ENCODE results near the gene KIF21B.

Gene KIF21B

DNA sequence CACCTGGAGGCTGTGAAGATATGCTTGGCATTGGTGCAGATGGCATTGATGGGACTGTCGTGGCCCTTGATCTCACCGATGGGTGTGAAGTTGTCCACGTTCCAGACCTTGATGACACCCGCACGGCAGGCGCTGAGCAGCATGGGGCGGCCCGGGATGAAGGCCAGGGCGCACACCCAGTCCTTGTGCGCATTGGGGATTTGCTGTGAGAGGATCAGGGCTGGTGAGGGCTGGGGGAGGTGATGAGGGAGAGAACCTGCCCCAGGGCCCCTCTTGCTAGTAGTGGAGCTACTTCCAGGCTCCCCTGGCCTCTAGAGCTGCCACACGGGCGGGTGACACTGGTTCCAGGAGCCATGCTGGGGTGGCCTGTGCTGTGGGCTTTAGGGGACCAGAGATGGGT, 48.8 kb downstream of the KIF21B start:
- no peak overlapping the region for H3K27ac ChIP-seq (ENCODE audit: low read length)
- no peaks in the 10 kb centered on the region for H3K9me3 ChIP-seq (ENCODE audit: control insufficient read depth in 1 of 2, low read length in 2 of 2)
- H3K4me1 ChIP-seq (ENCODE audit: control insufficient read depth in 1 of 2, insufficient read depth in 2 of 2, low read length in 2 of 2) = peaks cover 0 to 3% of the 10 kb centered on the region in 2 donors
- H3K27me3 ChIP-seq (ENCODE audit: low read depth, low read length) = no peaks in the 10 kb centered on the region
- no peaks in the 10 kb centered on the region for H3K36me3 ChIP-seq (ENCODE audit: control insufficient read depth in 1 of 2, insufficient read depth in 2 of 2, low read length in 2 of 2)
- no peak overlapping the region for H3K4me3 ChIP-seq (ENCODE audit: low read depth in 1 of 2, low read length in 2 of 2)

DNA sequence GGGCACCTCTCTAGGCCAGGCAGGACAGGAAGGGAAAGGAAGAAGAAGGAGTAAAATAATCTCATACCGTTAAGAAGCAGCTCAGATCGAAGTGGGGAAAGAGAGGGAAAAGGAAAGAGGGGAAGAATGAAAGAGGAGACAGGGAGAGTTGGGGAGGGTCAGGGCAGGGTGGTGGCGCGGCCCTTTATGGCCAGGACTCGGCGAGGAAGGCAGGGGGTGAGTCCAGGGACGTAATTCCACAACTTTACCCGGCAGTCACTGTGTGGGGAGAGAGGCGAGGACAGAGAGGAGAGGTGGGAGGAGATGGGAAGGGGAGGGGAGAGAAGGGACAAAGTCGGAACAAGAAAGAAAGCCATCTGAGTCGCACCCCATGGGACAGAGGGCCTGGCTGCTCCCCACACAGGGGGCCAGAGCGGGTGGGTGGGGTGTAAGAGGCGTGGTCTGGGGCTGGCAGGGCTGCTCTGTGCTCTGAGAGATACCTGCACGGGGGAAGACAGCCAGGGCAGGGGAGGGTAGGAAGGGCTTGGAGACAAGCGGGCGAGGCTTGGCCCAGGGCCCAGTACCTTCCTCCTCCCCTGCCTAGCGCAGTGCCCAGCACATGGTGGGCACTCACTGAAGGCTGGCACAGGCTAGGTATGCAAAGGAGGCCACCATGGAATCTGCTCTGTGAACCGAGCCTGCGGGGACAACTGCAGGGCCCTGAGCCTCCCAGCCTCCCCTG, 49.4 kb downstream of the KIF21B start:
- Histone ChIP-seq H3K27ac (ENCODE audit: low read length) (no peak overlapping the region), H3K4me1 (ENCODE audit: control insufficient read depth in 1 of 2, insufficient read depth in 2 of 2, low read length in 2 of 2) (peaks cover 0 to 3% of the 10 kb centered on the region in 2 donors), H3K9me3 (ENCODE audit: control insufficient read depth in 1 of 2, low read length in 2 of 2) (no peaks in the 10 kb centered on the region), H3K27me3 (ENCODE audit: low read depth, low read length) (no peaks in the 10 kb centered on the region), H3K36me3 (ENCODE audit: control insufficient read depth in 1 of 2, insufficient read depth in 2 of 2, low read length in 2 of 2) (no peaks in the 10 kb centered on the region), H3K4me3 (ENCODE audit: low read depth in 1 of 2, low read length in 2 of 2) (no peak overlapping the region)

DNA sequence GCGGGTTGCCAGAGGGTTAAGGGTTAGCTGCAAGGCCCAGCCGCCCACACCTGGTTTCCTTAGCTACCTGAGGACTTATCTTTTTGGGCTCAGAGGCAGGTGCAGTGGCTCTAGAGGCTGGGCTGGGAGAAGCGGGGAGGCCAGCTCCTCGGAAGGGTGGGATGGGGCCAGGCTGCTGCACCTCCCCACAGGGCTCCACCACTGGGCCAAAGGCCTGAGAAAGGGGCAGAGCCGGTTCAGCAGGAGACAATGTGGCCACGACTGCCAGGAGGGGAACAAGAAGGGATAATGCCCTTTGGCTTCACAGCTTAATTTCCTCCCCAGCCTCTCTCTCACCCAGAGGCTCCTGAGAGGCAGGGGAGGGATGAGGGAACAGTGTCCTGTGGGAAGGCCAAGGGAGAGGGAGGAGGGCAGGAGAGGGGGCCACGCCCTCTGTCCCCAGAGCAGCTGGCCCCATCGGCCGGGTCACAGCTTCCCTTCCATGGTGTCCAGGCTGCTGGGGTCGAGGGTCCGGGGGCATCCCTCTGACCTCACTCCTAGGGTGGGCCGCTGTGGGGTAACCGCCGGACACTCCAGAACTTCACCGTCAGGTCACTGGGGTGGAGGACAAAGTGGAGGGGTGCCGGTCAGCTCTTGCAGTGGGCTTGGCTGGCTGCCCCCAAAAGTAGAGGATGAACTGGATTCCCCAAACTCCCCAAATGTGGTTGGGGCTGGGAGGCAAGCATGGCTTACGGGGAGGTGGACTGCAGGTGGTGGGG, 50.4 kb downstream of the KIF21B start:
- Histone ChIP-seq H3K27me3 (ENCODE audit: low read depth, low read length) (no peaks in the 10 kb centered on the region), H3K4me3 (ENCODE audit: low read depth in 1 of 2, low read length in 2 of 2) (no peak overlapping the region), H3K4me1 (ENCODE audit: control insufficient read depth in 1 of 2, insufficient read depth in 2 of 2, low read length in 2 of 2) (peaks cover 0 to 3% of the 10 kb centered on the region in 2 donors), H3K36me3 (ENCODE audit: control insufficient read depth in 1 of 2, insufficient read depth in 2 of 2, low read length in 2 of 2) (no peaks in the 10 kb centered on the region), H3K9me3 (ENCODE audit: control insufficient read depth in 1 of 2, low read length in 2 of 2) (no peaks in the 10 kb centered on the region), H3K27ac (ENCODE audit: low read length) (no peak overlapping the region)

DNA sequence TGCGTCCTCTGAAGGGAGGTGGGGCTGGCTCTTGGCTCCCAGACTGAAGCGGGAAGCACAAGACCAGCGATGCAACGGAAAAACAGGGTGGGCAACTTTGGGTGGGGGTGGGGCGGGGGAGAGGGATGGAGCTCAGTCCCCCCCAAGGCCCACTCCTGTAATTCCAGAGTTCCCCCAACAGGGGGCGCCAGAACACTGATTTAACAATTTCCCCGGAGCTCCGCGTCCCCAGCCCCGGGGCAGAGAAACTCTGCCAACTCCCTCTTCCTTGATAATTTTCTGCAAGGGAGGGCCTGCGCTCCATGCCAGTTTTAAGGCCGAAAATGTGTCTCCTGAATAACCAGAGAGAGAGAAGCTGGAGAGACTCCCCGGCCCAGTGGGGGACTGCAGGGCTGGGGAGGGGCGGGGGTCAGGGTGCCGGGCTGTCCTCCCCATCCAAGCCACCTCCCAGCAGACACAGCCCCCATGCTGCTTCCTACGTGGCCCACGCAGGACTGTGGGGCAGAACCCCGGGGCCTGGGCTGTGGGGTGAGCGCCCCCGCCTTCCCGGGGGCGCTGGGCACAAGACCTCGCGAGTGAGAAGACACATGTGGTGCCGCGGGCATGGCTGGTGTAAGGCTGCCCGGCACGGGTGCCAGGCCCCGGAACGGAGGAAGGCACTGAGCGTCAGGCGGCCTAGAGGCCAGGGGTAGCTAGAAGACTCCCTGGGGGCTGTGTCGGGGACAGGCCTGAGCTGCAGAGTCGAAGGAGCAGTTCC, 51.4 kb downstream of the KIF21B start:
- no peak overlapping the region for H3K4me3 ChIP-seq (ENCODE audit: low read depth in 1 of 2, low read length in 2 of 2)
- H3K27ac ChIP-seq (ENCODE audit: low read length) = no peak overlapping the region
- H3K4me1 ChIP-seq (ENCODE audit: control insufficient read depth in 1 of 2, insufficient read depth in 2 of 2, low read length in 2 of 2) = peaks cover 0 to 3% of the 10 kb centered on the region in 2 donors
- H3K36me3 ChIP-seq (ENCODE audit: control insufficient read depth in 1 of 2, insufficient read depth in 2 of 2, low read length in 2 of 2) = no peaks in the 10 kb centered on the region
- no peaks in the 10 kb centered on the region for H3K27me3 ChIP-seq (ENCODE audit: low read depth, low read length)
- no peaks in the 10 kb centered on the region for H3K9me3 ChIP-seq (ENCODE audit: control insufficient read depth in 1 of 2, low read length in 2 of 2)

DNA sequence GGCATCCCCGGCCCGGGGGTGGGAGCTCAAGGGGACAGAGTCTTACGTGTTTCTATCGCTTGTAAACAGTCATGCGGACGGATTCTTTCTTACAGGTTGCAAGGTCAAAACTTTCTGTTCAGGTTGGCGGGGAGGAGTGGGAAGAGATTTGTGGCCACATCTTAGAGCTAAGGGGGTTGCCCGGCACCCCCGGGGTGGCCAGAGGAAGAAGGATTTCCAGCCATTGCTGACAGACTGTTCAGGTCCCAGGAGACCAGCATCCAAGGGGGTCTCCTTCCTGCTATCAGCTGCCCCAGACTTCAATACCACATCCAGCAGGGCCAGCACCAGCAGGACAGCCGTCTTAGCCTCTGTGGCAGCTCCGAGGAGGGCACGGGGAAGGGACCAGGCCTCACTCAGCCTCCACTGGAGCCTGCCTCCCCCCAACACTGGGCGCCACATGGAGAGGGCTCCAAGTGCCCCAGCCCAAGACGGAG, 52.0 kb downstream of the KIF21B start:
- Histone ChIP-seq H3K4me1 (ENCODE audit: control insufficient read depth in 1 of 2, insufficient read depth in 2 of 2, low read length in 2 of 2) (peaks cover 0 to 3% of the 10 kb centered on the region in 2 donors), H3K27ac (ENCODE audit: low read length) (no peak overlapping the region), H3K36me3 (ENCODE audit: control insufficient read depth in 1 of 2, insufficient read depth in 2 of 2, low read length in 2 of 2) (no peaks in the 10 kb centered on the region), H3K9me3 (ENCODE audit: control insufficient read depth in 1 of 2, low read length in 2 of 2) (no peaks in the 10 kb centered on the region), H3K4me3 (ENCODE audit: low read depth in 1 of 2, low read length in 2 of 2) (no peak overlapping the region), H3K27me3 (ENCODE audit: low read depth, low read length) (no peaks in the 10 kb centered on the region)

DNA sequence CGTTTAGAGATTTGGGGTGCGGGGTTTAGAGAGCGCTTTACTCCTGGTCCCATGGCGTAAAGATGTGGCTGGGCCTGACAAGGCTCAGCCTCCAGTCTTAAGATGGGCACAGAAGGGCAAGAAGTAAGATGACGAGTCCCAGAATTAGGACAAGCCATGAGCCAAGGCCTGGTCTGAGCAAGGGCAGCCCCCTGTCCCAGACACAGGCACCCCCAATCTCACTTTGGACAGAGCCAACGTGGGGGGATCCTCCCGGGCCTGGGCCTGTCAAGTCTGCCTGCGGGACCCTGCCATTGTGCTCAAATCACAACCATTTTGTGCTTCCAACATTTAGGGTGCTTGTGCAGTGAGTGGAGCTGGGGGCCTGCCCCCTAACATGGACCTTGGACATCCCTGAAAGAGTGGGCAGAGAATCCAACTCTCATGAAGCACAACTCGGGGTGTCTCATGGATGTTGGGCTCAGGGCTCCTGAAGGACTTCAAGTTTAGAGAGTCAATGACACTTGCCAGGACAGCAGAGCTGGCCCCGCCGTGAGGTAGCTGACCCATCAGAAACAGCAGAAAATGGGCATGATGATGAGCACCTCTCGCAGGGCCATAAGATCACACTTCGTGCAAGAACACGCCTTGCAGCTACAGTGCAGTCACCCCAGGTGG, 52.6 kb downstream of the KIF21B start:
- H3K4me1 ChIP-seq (ENCODE audit: control insufficient read depth in 1 of 2, insufficient read depth in 2 of 2, low read length in 2 of 2) = peaks cover 0 to 3% of the 10 kb centered on the region in 2 donors
- H3K4me3 ChIP-seq (ENCODE audit: low read depth in 1 of 2, low read length in 2 of 2) = no peak overlapping the region
- no peaks in the 10 kb centered on the region for H3K9me3 ChIP-seq (ENCODE audit: control insufficient read depth in 1 of 2, low read length in 2 of 2)
- no peaks in the 10 kb centered on the region for H3K27me3 ChIP-seq (ENCODE audit: low read depth, low read length)
- H3K36me3 ChIP-seq (ENCODE audit: control insufficient read depth in 1 of 2, insufficient read depth in 2 of 2, low read length in 2 of 2) = no peaks in the 10 kb centered on the region
- H3K27ac ChIP-seq (ENCODE audit: low read length) = no peak overlapping the region

DNA sequence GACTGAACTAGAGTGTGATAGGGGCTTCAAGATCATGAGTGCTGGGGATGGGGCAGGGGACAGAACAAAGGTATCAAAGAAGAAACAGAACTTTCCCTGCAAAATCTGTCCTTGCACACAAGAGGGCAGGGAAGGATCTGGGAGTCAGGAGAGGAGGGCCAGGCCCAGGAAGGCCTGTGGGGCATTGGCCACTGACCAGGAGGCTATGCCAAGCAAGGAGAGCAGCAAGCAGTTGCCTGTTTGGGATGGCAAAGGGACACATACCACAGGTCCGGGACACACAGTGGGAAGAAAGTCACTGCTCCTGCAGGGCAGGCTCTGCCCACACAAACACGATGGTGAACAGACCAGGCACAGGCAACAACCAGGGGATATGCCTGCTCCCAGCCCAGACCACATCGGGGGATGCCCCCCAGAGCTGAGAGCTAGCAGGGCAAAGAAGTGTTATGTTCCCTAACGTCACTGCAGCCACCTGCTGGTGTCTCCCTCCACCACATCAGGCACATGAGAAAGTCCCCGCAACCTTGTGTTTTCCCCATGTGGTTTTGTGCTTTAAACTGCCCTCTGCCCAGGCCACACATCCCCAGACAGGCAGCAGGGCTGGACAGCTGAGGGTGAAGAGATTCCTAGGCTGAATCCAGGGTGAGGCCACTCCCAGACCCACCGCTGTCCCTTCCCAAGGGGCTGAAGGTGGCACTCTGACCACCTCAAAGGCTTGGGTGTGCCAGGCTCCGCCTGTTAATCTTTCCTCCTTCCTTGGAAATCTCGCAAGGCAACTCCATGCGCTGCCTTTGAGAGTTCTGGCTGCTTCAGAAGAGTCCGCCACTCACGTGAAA, 53.6 kb downstream of the KIF21B start:
- Histone ChIP-seq H3K4me3 (ENCODE audit: low read depth in 1 of 2, low read length in 2 of 2) (no peak overlapping the region), H3K4me1 (ENCODE audit: control insufficient read depth in 1 of 2, insufficient read depth in 2 of 2, low read length in 2 of 2) (peaks cover 0 to 3% of the 10 kb centered on the region in 2 donors), H3K9me3 (ENCODE audit: control insufficient read depth in 1 of 2, low read length in 2 of 2) (no peaks in the 10 kb centered on the region), H3K27ac (ENCODE audit: low read length) (no peak overlapping the region), H3K36me3 (ENCODE audit: control insufficient read depth in 1 of 2, insufficient read depth in 2 of 2, low read length in 2 of 2) (no peaks in the 10 kb centered on the region), H3K27me3 (ENCODE audit: low read depth, low read length) (no peaks in the 10 kb centered on the region)

DNA sequence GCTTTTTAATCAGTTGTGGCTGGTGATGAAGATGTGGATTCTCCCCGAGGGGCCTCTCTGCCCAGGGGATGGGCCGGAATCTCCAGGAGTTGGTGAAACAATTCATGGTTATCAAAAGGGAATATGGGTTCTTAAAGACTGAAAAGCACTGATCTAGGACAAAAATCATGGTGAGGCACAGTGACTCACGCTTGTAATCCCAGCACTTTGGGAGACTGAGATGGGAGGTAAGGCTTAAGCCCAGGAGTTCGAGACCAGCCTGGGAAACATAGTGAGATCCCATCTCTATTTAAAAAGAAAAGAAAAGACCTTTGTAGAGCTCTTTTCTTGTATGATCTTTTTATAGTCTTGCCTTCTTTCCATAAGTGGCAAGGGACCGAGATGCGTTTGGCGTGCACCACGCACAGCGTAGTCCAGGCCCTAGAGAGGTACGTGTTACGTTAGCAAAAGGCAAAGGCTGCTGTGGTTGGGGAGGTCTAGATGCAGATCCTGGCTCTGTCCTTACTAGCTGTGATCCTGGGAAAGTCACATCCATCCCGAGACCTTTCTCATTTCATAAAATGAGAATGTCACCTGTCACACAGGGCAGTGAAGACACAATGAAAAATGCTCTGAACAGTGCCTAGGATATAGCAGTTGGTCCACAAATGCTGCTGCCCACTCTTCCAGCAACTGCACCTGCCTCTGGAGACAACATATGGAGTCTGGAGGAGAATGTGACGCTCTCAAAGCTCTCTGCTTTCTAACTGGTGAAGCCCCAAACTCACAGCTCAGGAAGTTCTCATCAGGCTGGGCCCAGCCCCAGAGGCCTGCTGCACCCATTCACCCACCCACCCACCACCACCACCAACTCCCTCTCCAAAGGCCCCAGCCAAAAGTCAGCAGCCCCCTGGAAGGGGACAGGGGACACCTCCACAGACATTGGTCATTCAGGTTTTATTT, 54.8 kb downstream of the KIF21B start:
- Histone ChIP-seq H3K27me3 (ENCODE audit: low read depth, low read length) (no peaks in the 10 kb centered on the region), H3K4me1 (ENCODE audit: control insufficient read depth in 1 of 2, insufficient read depth in 2 of 2, low read length in 2 of 2) (peaks cover 0 to 3% of the 10 kb centered on the region in 2 donors), H3K27ac (ENCODE audit: low read length) (no peak overlapping the region), H3K9me3 (ENCODE audit: control insufficient read depth in 1 of 2, low read length in 2 of 2) (no peaks in the 10 kb centered on the region), H3K4me3 (ENCODE audit: low read depth in 1 of 2, low read length in 2 of 2) (no peak overlapping the region), H3K36me3 (ENCODE audit: control insufficient read depth in 1 of 2, insufficient read depth in 2 of 2, low read length in 2 of 2) (no peaks in the 10 kb centered on the region)

DNA sequence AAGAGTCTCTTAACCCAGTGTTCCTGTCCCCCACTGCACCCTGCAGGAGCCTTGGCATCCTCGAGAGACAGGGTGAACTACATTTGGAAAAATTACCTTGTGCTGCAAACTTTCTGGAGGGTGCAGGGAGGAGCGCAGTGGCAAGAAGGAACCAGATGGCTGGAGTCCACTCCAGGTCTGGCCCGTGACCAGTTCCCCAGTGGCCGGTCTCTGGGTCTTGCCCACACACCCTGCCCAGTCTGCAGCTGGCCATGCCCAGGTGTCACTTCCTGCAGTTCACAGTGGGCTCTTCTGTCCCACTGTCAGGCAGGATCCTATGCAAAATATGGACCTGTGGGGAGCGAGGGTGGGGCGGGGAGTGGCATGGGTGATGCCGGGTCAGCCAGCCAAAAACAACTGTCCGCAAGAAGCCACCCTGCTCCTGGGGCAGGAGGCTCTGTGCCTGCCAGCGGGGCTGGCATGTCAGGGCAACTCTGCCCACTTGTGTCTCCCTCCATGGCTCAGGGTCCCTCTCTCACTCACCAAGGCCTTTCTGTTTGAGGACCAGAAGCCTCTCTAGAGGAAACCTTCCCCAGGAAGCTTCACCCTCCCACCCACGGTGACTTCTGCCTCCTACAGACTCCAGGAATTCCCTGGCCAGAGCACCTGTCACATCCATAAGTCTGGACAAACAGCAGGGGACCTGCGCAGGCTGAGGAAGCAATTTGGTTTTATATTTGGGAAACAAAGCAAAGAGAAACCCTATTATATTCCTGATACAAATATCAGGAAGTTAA, 55.6 kb downstream of the KIF21B start:
- no peaks in the 10 kb centered on the region for H3K36me3 ChIP-seq (ENCODE audit: control insufficient read depth in 1 of 2, insufficient read depth in 2 of 2, low read length in 2 of 2)
- no peak overlapping the region for H3K4me3 ChIP-seq (ENCODE audit: low read depth in 1 of 2, low read length in 2 of 2)
- H3K27me3 ChIP-seq (ENCODE audit: low read depth, low read length) = no peaks in the 10 kb centered on the region
- no peak overlapping the region for H3K27ac ChIP-seq (ENCODE audit: low read length)
- no peaks in the 10 kb centered on the region for H3K9me3 ChIP-seq (ENCODE audit: control insufficient read depth in 1 of 2, low read length in 2 of 2)
- peaks cover 0 to 3% of the 10 kb centered on the region in 2 donors for H3K4me1 ChIP-seq (ENCODE audit: control insufficient read depth in 1 of 2, insufficient read depth in 2 of 2, low read length in 2 of 2)
